Trophoblast cell (in vitro differentiated cells and primary cell): ENCODE data around the gene PRR14L.
A peak's percentile ranks its signal among the peaks of the same experiment; 100 is the strongest.
"Not testable (repeated sequence)": the region's sequence is repeated elsewhere in the genome, so short reads cannot be mapped to it uniquely, and the experiment has no call there.

ENCODE experiments used
- DNase-seq, 2 donors: peaks; one replicate each; pipeline ENCODE4 v3.0.0-alpha.2; 2016
- H2AFZ ChIP-seq: 2 replicates; pipeline ENCODE4 v1.6.1; 2013; ENCODE audit warnings: low read length, moderate library complexity, mild to moderate bottlenecking; ENCODE audit not compliant: insufficient read depth, poor library complexity
- H2AK5ac ChIP-seq: 2 replicates; pipeline ENCODE4 v1.6.1; 2013; ENCODE audit warnings: mild to moderate bottlenecking, low read length
- H2BK120ac ChIP-seq: 2 replicates; pipeline ENCODE4 v1.6.1; 2013; ENCODE audit warnings: low read length, mild to moderate bottlenecking, moderate library complexity; ENCODE audit not compliant: insufficient read depth, poor library complexity
- H2BK12ac ChIP-seq: 2 replicates; pipeline ENCODE4 v1.6.1; 2013; ENCODE audit warnings: mild to moderate bottlenecking, low read length, moderate library complexity
- H2BK5ac ChIP-seq: 2 replicates; pipeline ENCODE4 v1.6.1; 2013; ENCODE audit warnings: low read length, low read depth, moderate library complexity, mild to moderate bottlenecking; ENCODE audit not compliant: poor library complexity
- H3K14ac ChIP-seq: 2 replicates; pipeline ENCODE4 v1.6.1; 2013; ENCODE audit warnings: mild to moderate bottlenecking, low read length
- H3K18ac ChIP-seq: 2 replicates; pipeline ENCODE4 v1.6.1; 2013; ENCODE audit warnings: mild to moderate bottlenecking, low read length
- H3K23ac ChIP-seq: 2 replicates; pipeline ENCODE4 v1.6.1; 2013; ENCODE audit warnings: low read length
- H3K27ac ChIP-seq: 2 replicates; pipeline ENCODE4 v1.5.1; 2013; ENCODE audit warnings: low read depth, mild to moderate bottlenecking, inconsistent platforms, low read length, moderate library complexity
- H3K27me3 ChIP-seq: 2 replicates; pipeline ENCODE4 v1.6.1; 2013; ENCODE audit warnings: inconsistent platforms, mild to moderate bottlenecking, low read length, moderate library complexity; ENCODE audit not compliant: insufficient read depth
- H3K36me3 ChIP-seq, 2 experiments: 1 replicate in 1 of 2; 2 replicates in 1 of 2; pipeline ENCODE4 v1.6.1; 2013; ENCODE audit warnings: low read length in 2 of 2, mild to moderate bottlenecking in 2 of 2, moderate library complexity in 1 of 2; ENCODE audit not compliant: insufficient read depth in 2 of 2, control insufficient read depth in 1 of 2
- H3K4ac ChIP-seq: 2 replicates; pipeline ENCODE4 v1.6.1; 2013; ENCODE audit warnings: low read depth, mild to moderate bottlenecking, low read length, moderate library complexity
- H3K4me1 ChIP-seq, 2 experiments: 1 replicate in 1 of 2; 2 replicates in 1 of 2; pipeline ENCODE4 v1.6.1; 2013; ENCODE audit warnings: low read length in 2 of 2, mild to moderate bottlenecking in 2 of 2, moderate library complexity in 1 of 2; ENCODE audit not compliant: insufficient read depth in 2 of 2, control insufficient read depth in 1 of 2
- H3K4me2 ChIP-seq: 2 replicates; pipeline ENCODE4 v1.6.1; 2013; ENCODE audit warnings: inconsistent platforms, mild to moderate bottlenecking, low read length, moderate library complexity
- H3K4me3 ChIP-seq: 2 replicates; pipeline ENCODE4 v1.5.1; 2013; ENCODE audit warnings: mild to moderate bottlenecking, low read depth, low read length, inconsistent platforms
- H3K79me1 ChIP-seq: one replicate; pipeline ENCODE4 v1.6.1; 2013; ENCODE audit warnings: low read length
- H3K79me2 ChIP-seq: 2 replicates; pipeline ENCODE4 v1.6.1; 2013; ENCODE audit warnings: low read length, mild to moderate bottlenecking; ENCODE audit not compliant: control insufficient read depth, insufficient read depth, poor library complexity
- H3K9ac ChIP-seq: 2 replicates; pipeline ENCODE4 v1.6.1; 2013; ENCODE audit warnings: mild to moderate bottlenecking, low read length
- H3K9me3 ChIP-seq: 2 replicates; pipeline ENCODE4 v1.6.1; 2013; ENCODE audit warnings: low read depth, mild to moderate bottlenecking, control low read depth, inconsistent platforms, low read length; ENCODE audit not compliant: insufficient read depth
- H4K12ac ChIP-seq: 2 replicates; pipeline ENCODE4 v1.6.1; 2013; ENCODE audit warnings: low read depth, mild to moderate bottlenecking, low read length, moderate library complexity
- H4K8ac ChIP-seq: 2 replicates; pipeline ENCODE4 v1.6.1; 2013; ENCODE audit warnings: low read depth, mild to moderate bottlenecking, low read length, moderate library complexity
- H4K91ac ChIP-seq: one replicate; pipeline ENCODE4 v1.6.1; 2013; ENCODE audit warnings: low read depth, mild to moderate bottlenecking, low read length, moderate library complexity
- WGBS: extraction: QIAGEN DNeasy Blood & Tissue Kit; methylation state at CpG from one replicate; pipeline ENCODE4 v1.1.7; 2013; ENCODE audit warnings: missing lambda C conversion rate; ENCODE audit not compliant: insufficient read length, insufficient coverage; ENCODE audit errors: extremely low coverage; 5-methylcytosine and 5-hydroxymethylcytosine counted together

Gene PRR14L

DNA sequence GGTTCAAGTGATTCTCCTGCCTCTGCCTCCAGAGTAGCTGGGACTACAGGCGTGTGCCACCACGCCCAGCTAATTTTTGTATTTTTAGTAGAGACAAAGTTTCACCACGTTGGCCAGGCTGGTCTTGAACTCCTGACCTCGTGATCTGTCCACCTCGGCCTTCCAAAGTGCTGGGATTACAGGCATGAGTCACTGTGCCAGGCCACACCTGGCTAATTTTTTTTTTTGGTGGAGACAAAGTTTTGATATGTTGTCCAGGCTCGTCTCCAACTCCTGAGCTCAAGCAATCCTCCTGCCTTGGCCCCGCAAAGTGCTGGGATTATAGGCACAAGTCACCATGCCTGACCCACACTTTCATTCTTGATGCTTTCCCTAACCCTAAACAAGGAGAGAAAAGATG lies 9.6 kb downstream of the PRR14L start:
- not testable (repeated sequence) for H2AK5ac ChIP-seq, H3K9ac ChIP-seq, H3K27ac ChIP-seq, H3K79me2 ChIP-seq, DNase-seq, H3K4me1 ChIP-seq, H4K12ac ChIP-seq, H3K23ac ChIP-seq, H3K4me3 ChIP-seq, H3K9me3 ChIP-seq, H4K8ac ChIP-seq, H3K18ac ChIP-seq, H2AFZ ChIP-seq, H4K91ac ChIP-seq, H3K79me1 ChIP-seq, H2BK120ac ChIP-seq, H2BK5ac ChIP-seq, H2BK12ac ChIP-seq, H3K4me2 ChIP-seq, H3K27me3 ChIP-seq, H3K4ac ChIP-seq, H3K14ac ChIP-seq
- peaks cover 13 to 19% of the 10 kb centered on the region in 2 experiments for H3K36me3 ChIP-seq
- no CpG with 5 or more reads among the region's 7 CpGs for WGBS

DNA sequence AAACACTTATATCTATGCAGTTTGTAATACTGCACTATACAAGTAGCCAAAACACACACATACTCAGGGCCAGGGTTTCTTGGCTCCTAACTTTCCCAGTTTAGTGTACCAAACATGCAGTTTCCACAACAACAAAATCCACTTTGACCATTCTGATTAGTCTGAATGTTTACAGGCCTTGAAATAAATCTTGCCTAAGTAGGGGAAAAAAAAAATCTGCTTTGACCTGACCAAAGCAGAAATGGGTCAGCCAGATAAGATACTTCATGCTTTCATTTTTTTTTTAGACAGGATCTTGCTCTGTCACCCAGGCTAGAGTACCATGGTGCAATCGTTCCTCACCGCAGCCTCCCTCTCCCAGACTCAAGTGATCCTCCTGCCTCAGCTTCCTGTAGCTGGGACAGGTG lies 10.1 kb downstream of the PRR14L start:
- H4K91ac ChIP-seq, result no peak overlapping the region
- no peak overlapping the region for H4K12ac ChIP-seq
- no peak overlapping the region for H3K14ac ChIP-seq
- H3K4ac ChIP-seq, result no peak overlapping the region
- no peak overlapping the region for H2AK5ac ChIP-seq
- no peaks in the 10 kb centered on the region for H3K79me1 ChIP-seq
- no peak overlapping the region for H3K18ac ChIP-seq
- H3K4me2 ChIP-seq, result no peak overlapping the region
- H3K9ac ChIP-seq, result no peak overlapping the region
- no peak overlapping the region for H3K4me3 ChIP-seq
- no CpG with 5 or more reads among the region's 2 CpGs for WGBS
- no peak overlapping the region for H3K27ac ChIP-seq
- H2BK12ac ChIP-seq, result no peak overlapping the region
- H2BK5ac ChIP-seq, result no peak overlapping the region
- H3K4me1 ChIP-seq, result peaks cover 4 to 5% of the 10 kb centered on the region in 2 experiments
- no peaks in the 10 kb centered on the region for H3K79me2 ChIP-seq
- H2AFZ ChIP-seq, result no peak overlapping the region
- no peaks in the 10 kb centered on the region for H3K9me3 ChIP-seq
- H3K36me3 ChIP-seq, result peaks cover 13 to 19% of the 10 kb centered on the region in 2 experiments
- H2BK120ac ChIP-seq, result no peak overlapping the region
- H3K27me3 ChIP-seq, result no peaks in the 10 kb centered on the region
- H3K23ac ChIP-seq, result no peak overlapping the region
- H4K8ac ChIP-seq, result no peak overlapping the region
- DNase-seq, result no peak

DNA sequence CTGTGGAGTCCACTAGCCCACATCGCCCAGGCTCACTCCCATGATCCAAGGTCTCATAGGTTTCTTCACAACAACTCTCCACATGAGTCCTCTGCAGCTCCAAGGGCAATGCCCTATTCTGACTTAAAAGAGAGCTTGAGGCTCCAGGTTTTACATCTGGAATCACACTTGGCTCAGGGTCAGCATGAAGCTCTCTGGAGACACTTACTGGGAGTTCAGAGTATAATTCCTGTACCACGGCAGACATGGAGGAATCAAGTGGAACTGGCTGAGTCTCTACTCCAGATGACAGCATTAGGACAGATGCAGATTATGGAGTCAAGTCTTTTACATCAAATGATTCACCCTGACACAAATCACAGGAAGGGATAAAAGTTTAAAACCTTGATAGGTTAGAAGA lies 11.4 kb downstream of the PRR14L start:
- DNase-seq, result peak; percentile 56 to 65
- Histone ChIP-seq H4K8ac (no peak overlapping the region), H3K4ac (no peak overlapping the region), H2AFZ (no peak overlapping the region), H3K4me1 (peaks cover 5 to 9% of the 10 kb centered on the region in 2 experiments), H3K18ac (peak overlapping the region; percentile 71), H2BK12ac (no peak overlapping the region), H3K27me3 (no peaks in the 10 kb centered on the region), H2AK5ac (no peak overlapping the region), H2BK5ac (peak overlapping the region; percentile 17), H3K4me2 (no peak overlapping the region), H3K79me1 (no peaks in the 10 kb centered on the region), H3K79me2 (no peaks in the 10 kb centered on the region), H3K23ac (no peak overlapping the region), H3K14ac (no peak overlapping the region), H4K12ac (peak overlapping the region; percentile 81), H4K91ac (no peak overlapping the region), H3K9ac (no peak overlapping the region), H3K27ac (no peak overlapping the region), H2BK120ac (no peak overlapping the region), H3K9me3 (no peaks in the 10 kb centered on the region), H3K36me3 (peaks cover 16 to 20% of the 10 kb centered on the region in 2 experiments), H3K4me3 (no peak overlapping the region)
- no CpG with 5 or more reads among the region's 2 CpGs for WGBS

DNA sequence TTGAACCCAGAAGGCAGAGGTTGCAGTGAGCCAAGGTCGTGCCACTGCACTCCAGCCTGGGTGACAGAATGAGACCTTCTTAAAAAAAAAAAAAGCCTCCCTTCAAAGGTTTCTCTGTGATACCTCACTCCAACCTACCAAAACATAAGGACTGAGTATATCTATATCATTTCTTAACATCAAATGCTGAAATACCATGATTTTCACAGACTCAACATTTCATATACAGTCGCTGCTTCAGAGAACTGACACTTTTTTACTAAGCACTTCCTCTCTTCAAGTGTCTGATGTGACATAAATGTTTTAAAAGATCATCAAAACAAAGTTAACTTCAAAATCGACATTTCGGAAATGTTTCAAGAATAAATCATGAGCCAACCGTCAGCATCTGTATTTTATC lies 12.0 kb downstream of the PRR14L start:
- Histone ChIP-seq H3K4me1 (peaks cover 5 to 9% of the 10 kb centered on the region in 2 experiments), H3K9me3 (no peaks in the 10 kb centered on the region), H3K27me3 (no peaks in the 10 kb centered on the region), H2BK120ac (no peak overlapping the region), H3K4ac (no peak overlapping the region), H3K9ac (no peak overlapping the region), H3K23ac (no peak overlapping the region), H3K36me3 (peaks cover 16 to 21% of the 10 kb centered on the region in 2 experiments), H2AFZ (no peak overlapping the region), H3K18ac (no peak overlapping the region), H3K79me1 (no peaks in the 10 kb centered on the region), H3K4me2 (no peak overlapping the region), H3K27ac (no peak overlapping the region), H3K79me2 (peaks cover 2% of the 10 kb centered on the region), H2AK5ac (no peak overlapping the region), H2BK5ac (no peak overlapping the region), H3K4me3 (no peak overlapping the region), H4K8ac (no peak overlapping the region), H4K91ac (no peak overlapping the region), H2BK12ac (no peak overlapping the region), H4K12ac (no peak overlapping the region), H3K14ac (no peak overlapping the region)
- WGBS, result no CpG with 5 or more reads among the region's 5 CpGs
- DNase-seq, result peak in 1 of 2 donors; percentile 87
